Left lobe of liver (tissue), 2 donors: ENCODE results near the gene NES. TPM values are rescaled to one million over a fixed set of nuclear protein-coding genes. Genes with fewer than 3 reads are reported as not detected.

Experiments used
- ATAC-seq: fragments of 200-7000 bp; cut with Tn5 transposase; one replicate; pipeline ENCODE4 v1.9.1; 2020; ENCODE audit warnings: mild to moderate bottlenecking, moderate library complexity
- DNase-seq: peaks from one replicate; pipeline ENCODE4 v3.0.0-alpha.2; 2020; ENCODE audit warnings: low spot score
- total RNA-seq: library from RNA; stranded (reverse); gene quantifications from one replicate; pipeline ENCODE4 v1.2.1, GENCODE V29; 2021
- donor health status: DM: no; HTN: no; CAD: no; lungs with moderate emphysema.
- donor health status: DM: no; HTN: yes; CAD: no.

NES gene
- total RNA-seq, 1 donor from 2014 or later, result 1.4 TPM

- ATAC-seq (no peak), DNase-seq (no peak)
Observed at GRCh38 chr1:156682166-156682890, 5.1 kb upstream of the NES start.

- DNase-seq (no peak), ATAC-seq (no peak)
Observed at GRCh38 chr1:156681196-156681960, 4.2 kb upstream of the NES start.

DNA sequence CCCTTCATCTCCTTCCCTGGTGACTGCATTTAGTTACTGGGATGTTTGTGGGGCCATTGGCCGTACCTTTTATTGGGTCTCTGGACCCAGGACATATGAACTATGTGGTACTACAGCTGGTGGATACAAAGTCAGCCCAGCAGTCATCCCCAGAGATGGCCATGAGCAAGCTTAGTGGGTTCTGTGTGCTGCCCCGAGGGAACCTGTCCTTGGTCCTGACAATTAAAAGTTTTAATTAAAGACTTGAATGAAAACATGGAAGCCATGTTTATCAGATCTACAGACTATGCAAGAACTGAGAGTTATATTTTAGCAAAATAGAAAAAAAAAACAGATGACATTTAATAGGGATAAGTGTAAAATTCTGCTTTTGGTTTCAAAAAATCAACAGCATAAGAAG is 2.8 kb upstream of the NES start:
- ATAC-seq (no peak), DNase-seq (no peak)

GRCh38 chr1:156677616-156678596 is 699 bp upstream of the NES start:
- DNase-seq (no peak), ATAC-seq (peak; percentile 70)

- ATAC-seq, result peak; percentile 17
Observed at GRCh38 chr1:156676114-156676819, 940 bp downstream of the NES start.

DNA sequence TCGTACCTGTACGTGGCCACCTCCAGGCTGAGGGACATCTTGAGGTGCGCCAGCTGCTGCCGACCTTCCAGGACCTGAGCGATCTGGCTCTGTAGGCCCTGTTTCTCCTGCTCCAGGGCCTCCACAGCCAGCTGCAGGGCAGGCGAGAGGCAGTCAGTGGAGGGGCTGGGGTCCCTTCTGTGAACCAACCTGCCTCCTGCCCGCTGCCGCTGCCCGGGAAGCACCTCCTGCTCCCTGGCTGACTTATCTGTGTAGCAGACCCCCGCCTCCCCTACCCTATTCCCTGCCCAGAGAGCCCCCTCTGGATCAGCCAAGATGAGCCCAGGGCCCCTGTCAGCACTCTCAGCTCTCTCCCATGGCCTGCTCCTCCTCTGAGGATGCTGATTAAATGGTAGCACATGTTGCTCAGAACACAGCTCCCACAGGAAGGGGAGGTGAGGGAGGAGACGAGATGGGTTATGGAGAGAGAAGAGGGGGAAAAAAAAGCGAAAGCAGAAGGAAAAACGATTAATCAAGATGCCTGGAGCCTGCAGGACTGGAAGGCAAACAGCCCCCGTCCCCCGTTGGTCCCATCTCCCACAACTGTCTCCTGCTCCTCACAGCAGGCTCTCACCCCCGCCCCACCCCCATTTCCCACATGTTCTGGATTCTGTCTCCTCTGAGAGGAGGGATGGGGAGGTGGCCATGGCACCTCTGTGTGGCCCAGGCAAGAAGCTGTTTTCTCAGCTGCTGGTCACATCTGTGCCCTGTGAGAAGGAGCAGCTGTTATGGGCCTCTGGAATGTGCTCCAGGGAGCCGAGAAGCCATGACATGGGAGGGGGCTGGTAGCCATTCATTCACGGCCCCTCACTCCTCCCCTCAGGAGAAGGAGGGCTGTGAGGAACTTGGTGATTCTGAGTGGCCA is 1.7 kb downstream of the NES start:
- DNase-seq, result no peak
- no peak for ATAC-seq

More at GRCh38 chr1:156676114-156676819, 940 bp downstream of the NES start:
- DNase-seq, result no peak

DNA sequence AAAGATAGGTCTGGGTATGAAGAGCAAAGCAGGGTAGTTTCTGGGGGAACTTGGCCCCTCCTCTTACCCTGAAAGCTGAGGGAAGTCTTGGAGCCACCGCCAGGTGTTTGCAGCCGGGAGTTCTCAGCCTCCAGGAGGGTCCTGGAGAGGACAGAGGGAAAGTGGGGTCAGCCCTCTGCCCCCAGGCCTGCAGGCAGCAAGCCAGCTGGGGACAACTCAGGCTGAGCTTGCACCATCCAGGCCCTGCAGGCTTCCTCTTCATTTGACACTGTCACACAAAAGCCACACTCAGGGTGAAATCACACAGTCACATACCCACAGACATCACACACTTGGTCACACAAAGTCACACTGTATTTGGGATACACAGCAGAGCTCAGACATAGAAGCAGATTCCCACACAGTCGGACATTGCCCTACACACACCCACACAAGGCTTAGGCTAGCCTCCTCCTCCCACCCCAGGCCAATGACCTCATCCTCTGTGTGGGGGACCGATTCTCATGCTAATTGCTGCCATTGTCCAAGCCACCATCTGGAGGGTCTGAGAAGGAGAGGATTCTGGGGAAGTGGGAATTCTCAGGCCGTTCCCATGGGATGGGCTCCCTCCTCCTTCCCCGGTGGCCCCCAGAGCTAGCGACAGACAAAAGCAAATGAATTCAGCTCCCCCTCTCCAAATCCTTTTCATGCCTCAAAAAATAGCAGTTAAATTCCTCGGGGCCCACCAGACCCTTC is 3.7 kb downstream of the NES start:
- DNase-seq, result no peak
- ATAC-seq, result peak; percentile 48

- ATAC-seq (no peak), DNase-seq (no peak)
Observed at GRCh38 chr1:156671804-156672203, 5.4 kb downstream of the NES start.

- ATAC-seq (no peak), DNase-seq (no peak)
Observed at GRCh38 chr1:156670791-156671190, 6.4 kb downstream of the NES start.

GRCh38 chr1:156670359-156670758 is 6.8 kb downstream of the NES start:
- ATAC-seq, result no peak
- DNase-seq, result no peak

DNA sequence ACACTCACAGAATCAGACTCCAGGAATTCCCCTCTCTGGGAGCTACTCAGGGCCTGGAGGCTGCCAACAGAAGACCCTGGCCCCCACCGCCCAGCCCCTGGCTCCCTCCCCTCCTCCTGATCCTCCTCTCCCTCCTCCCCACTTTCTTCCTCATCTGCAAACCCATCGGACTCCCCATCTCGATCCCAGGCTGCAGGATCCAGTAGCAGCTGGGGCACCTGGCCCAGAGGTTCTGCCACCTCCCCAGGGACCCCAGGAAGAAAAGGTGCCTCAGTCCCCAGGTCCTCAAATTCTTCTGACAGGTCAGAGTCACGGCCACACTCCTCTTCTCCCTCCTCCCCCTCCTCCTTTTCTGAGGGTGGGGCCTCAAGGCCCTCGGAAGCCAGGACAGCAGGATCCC is 7.4 kb downstream of the NES start:
- DNase-seq (no peak), ATAC-seq (no peak)

DNA sequence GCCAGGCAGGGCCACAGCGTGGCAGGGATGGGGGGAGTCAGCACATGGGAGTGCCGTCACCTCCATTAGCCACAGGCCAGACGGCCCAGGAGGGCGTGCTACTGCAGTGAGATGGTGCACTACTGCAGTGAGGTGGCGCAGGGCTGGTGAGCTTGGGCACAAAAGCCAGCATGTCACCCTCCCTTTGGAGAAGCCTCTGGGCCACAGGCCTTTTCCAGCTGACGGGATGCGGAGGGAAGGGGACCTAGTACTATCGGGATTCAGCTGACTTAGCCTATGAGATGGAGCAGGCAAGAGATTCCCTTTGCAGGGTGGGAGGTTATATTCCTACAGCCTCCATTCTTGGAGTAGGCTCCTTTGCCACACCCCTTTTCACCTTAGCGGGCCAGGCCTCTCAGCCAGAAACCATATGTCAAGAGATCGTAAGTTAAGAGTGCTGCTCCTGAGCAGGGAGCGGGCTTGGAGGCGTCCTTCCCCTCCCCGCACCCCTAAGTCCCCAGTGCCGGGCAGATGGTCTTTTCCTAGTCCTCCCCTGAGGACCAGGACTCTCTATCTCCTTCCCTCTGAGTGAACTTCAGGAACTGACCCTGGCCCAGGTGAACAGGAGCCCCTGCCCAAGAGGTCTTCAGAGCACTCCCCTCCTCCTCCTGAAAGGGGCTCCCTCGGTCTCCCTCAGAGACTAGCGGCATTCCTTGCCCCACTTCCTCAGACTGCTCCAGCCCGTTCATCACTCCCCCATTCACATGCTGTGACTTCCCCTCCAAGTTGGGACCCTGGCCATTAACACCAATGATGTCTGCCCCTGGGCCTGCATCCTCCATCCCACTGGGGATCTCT is 8.2 kb downstream of the NES start:
- DNase-seq (no peak), ATAC-seq (no peak)

DNA sequence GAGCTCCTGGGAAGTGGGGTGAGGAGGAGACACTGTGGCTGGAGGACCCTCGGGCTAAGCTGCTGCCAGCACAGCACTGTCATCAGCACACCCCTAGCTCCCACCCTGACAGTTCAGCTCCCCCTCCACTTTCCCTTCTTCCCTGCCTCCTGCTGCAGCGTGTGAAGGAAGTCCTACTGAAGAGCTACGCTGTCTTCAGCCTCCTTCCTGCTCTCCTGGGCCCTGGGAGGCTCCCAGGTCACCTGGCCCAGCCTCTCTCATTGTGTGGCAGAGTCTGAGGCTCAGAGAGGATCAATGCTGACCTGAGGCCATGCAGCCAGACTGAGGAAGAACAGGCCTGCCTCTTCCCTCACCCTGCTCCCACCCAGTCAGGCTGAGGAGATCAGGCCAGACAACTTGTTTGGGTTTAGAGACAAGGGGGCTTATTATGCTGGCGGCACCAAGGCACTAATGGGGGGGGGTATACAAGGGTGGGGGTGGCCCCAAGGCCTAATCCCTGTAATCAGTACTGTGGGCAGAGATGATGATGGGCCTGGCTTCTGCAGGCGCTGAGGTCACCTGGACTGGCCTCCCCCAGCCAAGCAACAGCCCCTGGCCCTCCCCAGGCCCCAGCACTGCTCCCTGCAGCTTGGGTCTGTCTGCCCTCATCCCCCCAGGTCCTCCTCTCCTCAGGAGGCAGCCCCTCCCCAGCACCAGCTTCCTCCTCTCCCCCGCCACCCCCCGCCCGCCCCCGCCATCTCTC is 9.1 kb downstream of the NES start:
- DNase-seq (no peak), ATAC-seq (no peak)

DNA sequence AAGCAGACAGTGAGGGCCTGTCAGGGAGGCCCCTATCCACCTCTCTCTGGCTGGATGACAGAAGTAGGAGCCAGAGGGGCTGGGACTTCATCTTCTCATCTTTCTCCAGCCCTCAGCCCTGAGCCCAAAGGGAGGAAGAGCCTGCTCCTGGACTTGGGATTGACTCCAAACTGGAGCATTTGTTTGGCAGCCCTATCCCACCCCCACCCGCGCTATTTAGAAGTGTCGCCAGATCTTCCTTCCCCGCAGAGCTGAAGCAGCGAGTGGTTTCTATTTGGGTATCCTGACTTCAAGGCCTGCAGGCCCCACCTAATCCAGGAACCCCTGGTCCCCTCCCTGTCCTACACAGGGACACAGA is 9.6 kb downstream of the NES start:
- DNase-seq, result no peak
- no peak for ATAC-seq

GRCh38 chr1:156666862-156667609 is 10.2 kb downstream of the NES start:
- DNase-seq (no peak), ATAC-seq (no peak)

DNA sequence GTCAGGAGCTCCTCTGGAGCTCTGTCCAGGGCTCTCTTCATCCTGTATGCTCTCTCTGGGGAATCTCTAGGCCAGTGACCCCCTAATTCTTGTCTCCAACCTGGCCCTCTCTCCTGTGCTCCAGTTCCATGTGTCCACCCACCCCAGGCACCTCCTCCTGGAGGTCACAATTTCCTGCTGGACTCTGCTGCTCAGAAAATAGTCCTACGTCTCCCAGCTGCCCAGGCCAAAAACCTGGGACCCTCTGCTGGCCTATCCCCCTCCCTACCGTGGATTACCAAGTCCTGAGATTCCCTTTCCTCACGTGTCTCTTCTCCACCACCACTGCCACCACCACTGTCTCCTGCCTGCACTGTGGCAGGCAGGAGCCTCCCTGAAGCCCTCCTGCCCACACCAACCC is 11.7 kb downstream of the NES start:
- no peak for DNase-seq
- no peak for ATAC-seq
